DOHH2 (cell line): ENCODE data around the gene SAMHD1.
"Not testable (repeated sequence)": the region's sequence is repeated elsewhere in the genome, so short reads cannot be mapped to it uniquely, and the experiment has no call there.

Experiments used
- EZH2phosphoT487 ChIP-seq: fragments of 200-600 bp; sonication (generic); IDR thresholded peaks from 2 replicates; pipeline ENCODE4 v1.6.1; 2017; ENCODE audit warnings: borderline replicate concordance, mild to moderate bottlenecking, antibody characterized with exemption, low read length, moderate library complexity, mixed read lengths
- TF ChIP-seq, protein P1 (sequence below): fragments of 200-600 bp; sonication (generic); IDR thresholded peaks from one replicate; pipeline ENCODE4 v1.5.1; 2014; ENCODE audit warnings: antibody characterized with exemption, mild to moderate bottlenecking, low read depth, low read length; ENCODE audit not compliant: poor library complexity, severe bottlenecking

DNA sequence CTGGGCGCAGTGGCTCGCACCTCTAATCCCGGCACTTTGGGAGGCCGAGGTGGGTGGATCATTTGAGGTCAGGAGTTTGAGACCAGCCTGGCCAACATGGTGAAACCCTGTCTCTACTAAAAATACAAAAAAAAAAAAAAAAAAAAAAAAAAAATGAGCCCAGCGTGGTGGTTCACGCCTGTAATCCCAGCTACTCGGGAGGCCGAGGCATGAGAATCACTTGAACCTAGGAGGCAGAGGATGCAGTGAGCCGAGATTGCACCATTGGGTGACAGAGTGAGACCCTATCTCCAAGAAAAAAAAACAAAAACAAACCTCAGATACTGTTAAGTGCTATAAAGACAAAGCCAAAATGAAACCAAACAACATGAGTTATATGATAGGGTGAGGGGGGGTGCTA is 110.5 kb downstream of the SAMHD1 start:
- TF ChIP-seq, protein P1, sequence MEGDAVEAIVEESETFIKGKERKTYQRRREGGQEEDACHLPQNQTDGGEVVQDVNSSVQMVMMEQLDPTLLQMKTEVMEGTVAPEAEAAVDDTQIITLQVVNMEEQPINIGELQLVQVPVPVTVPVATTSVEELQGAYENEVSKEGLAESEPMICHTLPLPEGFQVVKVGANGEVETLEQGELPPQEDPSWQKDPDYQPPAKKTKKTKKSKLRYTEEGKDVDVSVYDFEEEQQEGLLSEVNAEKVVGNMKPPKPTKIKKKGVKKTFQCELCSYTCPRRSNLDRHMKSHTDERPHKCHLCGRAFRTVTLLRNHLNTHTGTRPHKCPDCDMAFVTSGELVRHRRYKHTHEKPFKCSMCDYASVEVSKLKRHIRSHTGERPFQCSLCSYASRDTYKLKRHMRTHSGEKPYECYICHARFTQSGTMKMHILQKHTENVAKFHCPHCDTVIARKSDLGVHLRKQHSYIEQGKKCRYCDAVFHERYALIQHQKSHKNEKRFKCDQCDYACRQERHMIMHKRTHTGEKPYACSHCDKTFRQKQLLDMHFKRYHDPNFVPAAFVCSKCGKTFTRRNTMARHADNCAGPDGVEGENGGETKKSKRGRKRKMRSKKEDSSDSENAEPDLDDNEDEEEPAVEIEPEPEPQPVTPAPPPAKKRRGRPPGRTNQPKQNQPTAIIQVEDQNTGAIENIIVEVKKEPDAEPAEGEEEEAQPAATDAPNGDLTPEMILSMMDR: not testable (repeated sequence)
- not testable (repeated sequence) for TF ChIP-seq EZH2phosphoT487
